Esophagus squamous epithelium (tissue), 5 donors: ENCODE data around the gene G0S2. TPM values are rescaled to one million over a fixed set of nuclear protein-coding genes. Genes with fewer than 3 reads are reported as not detected.

Experiments used
- DNase-seq: peaks from one replicate; lab custom pipeline; 2025; lab: John Stamatoyannopoulos, UW
- H3K27ac ChIP-seq, 4 donors: fragments of 200-600 bp; sonication (generic); one replicate each; pipeline ENCODE4 v1.5.1; 2016 to 2019; ENCODE audit warnings: mild to moderate bottlenecking in 1 of 4
- H3K27me3 ChIP-seq, 4 donors: fragments of 200-600 bp; sonication (generic); 1 replicate in 3 of 4; 2 replicates in 1 of 4; pipeline versions ENCODE4 v1.5.1 to v1.6.0; 2017 to 2021; ENCODE audit warnings: antibody characterized with exemption in 1 of 4
- H3K36me3 ChIP-seq, 3 donors: fragments of 200-600 bp; sonication (generic); one replicate each; pipeline ENCODE4 v1.5.1; 2016 to 2019
- H3K4me1 ChIP-seq, 3 donors: fragments of 200-600 bp; sonication (generic); one replicate each; pipeline ENCODE4 v1.5.1; 2017 to 2019
- H3K4me3 ChIP-seq, 4 donors: fragments of 200-600 bp; sonication (generic); 1 replicate in 3 of 4; 2 replicates in 1 of 4; pipeline ENCODE4 v1.5.1; 2016 to 2019; ENCODE audit warnings: mild to moderate bottlenecking in 2 of 4, moderate library complexity in 1 of 4
- H3K9me3 ChIP-seq, 3 donors: fragments of 200-600 bp; sonication (generic); one replicate each; pipeline ENCODE4 v1.5.1; 2016 to 2019
- POLR2A ChIP-seq, 4 donors: fragments of 450-650 bp; IDR thresholded peaks; one replicate each; pipeline ENCODE4 v1.6.1; 2017; ENCODE audit warnings: antibody characterized with exemption in 4 of 4, mild to moderate bottlenecking in 4 of 4, moderate library complexity in 3 of 4
- WGBS, 2 donors: methylation state at CpG; one replicate each; pipeline ENCODE4 v1.1.5; 2018; 5-methylcytosine and 5-hydroxymethylcytosine counted together
- intact Hi-C: fragments of 100-400 bp; cut with DNase I; formaldehyde crosslinking; loops from one replicate; pipeline ENCODE4 v1.15.0; 2022
- total RNA-seq, 4 donors: library from RNA; depleted of rRNA; stranded (reverse); fragments of >200 nt; gene quantifications; one replicate each; pipeline ENCODE4 v1.1.0, GENCODE V29; 2016
- TF ChIP-seq, protein P1 (sequence below), 6 experiments: fragments of 450-650 bp in 4 of 6; fragments of 200-600 bp in 2 of 6; sonication (generic) in 2 of 6; IDR thresholded peaks; one replicate each; pipeline ENCODE4 v1.5.1; 2016 to 2019; ENCODE audit warnings: antibody characterized with exemption in 6 of 6, mild to moderate bottlenecking in 4 of 6, moderate library complexity in 4 of 6
- donor health status: DM: yes; HTN: yes; CAD: no.

G0S2 gene
- total RNA-seq, 4 donors from 2014 or later, result 6.7 to 25.2 (median 7.1) TPM

DNA sequence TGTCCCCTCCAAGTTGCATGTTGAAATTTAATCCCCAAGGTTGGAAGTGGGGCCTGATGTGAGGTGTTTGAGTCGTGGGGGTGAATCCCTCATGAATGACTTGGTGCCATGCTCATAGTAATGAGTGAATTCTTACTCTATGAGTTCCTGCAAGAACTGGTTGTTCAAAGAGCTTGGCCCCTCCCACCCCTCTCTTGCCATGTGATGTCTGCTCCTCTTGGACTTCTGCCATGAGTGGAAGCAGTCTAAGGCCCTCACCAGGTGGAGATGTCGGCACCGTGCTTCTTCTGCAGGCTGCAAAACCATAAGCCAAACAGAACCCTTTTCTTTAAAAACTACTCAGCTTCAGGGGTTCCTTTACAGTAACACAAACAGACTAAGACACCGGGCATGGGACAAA is 14.3 kb downstream of the G0S2 start:
- no peak overlapping the region for H3K4me3 ChIP-seq
- WGBS, 2 donors, result 46 to 70% methylated on average over 3 to 4 of the region's 4 CpGs
- H3K9me3 ChIP-seq, result no peaks in the 10 kb centered on the region
- intact Hi-C loops, result loop anchor here (5.0 kb wide), 1 partner anchor 107 kb away; the partner anchor contains the start of gene CAMK1G
- H3K4me1 ChIP-seq, result peaks cover 0 to 39% (median 7%) of the 10 kb centered on the region in 3 donors
- H3K36me3 ChIP-seq, result no peaks in the 10 kb centered on the region
- no peak for DNase-seq
- no peak overlapping the region for H3K27ac ChIP-seq
- no peaks in the 10 kb centered on the region for H3K27me3 ChIP-seq
- TF ChIP-seq POLR2A (IDR thresholded peaks at IDR 0.05), result no peak
- TF ChIP-seq, protein P1, sequence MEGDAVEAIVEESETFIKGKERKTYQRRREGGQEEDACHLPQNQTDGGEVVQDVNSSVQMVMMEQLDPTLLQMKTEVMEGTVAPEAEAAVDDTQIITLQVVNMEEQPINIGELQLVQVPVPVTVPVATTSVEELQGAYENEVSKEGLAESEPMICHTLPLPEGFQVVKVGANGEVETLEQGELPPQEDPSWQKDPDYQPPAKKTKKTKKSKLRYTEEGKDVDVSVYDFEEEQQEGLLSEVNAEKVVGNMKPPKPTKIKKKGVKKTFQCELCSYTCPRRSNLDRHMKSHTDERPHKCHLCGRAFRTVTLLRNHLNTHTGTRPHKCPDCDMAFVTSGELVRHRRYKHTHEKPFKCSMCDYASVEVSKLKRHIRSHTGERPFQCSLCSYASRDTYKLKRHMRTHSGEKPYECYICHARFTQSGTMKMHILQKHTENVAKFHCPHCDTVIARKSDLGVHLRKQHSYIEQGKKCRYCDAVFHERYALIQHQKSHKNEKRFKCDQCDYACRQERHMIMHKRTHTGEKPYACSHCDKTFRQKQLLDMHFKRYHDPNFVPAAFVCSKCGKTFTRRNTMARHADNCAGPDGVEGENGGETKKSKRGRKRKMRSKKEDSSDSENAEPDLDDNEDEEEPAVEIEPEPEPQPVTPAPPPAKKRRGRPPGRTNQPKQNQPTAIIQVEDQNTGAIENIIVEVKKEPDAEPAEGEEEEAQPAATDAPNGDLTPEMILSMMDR (IDR thresholded peaks at IDR 0.05), result no peak

DNA sequence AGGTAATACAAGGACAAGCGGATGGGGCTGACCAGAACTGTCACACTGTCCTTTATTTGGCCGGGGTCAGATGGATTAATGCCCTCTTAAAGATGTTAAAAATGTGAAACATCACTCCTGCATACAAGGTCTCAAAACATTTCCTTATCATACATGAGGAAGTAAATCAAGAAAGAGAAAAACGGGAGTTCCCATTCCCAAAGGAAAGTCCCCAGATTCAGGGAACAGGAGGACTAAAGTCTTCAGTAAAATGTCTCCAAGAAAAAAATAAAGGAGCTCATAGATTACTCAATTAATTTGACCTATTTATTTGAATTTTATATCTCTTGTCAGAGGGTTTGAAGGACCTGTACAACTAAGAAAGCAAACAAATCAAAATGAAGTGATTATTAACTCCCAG is 16.0 kb downstream of the G0S2 start:
- intact Hi-C loops, result no loop called here
- H3K27ac ChIP-seq, result no peak overlapping the region
- no peaks in the 10 kb centered on the region for H3K27me3 ChIP-seq
- no peak for DNase-seq
- peaks cover 0 to 30% (median 7%) of the 10 kb centered on the region in 3 donors for H3K4me1 ChIP-seq
- 58 to 60% methylated on average over 3 of the region's 3 CpGs for WGBS, 2 donors
- H3K36me3 ChIP-seq, result no peaks in the 10 kb centered on the region
- H3K9me3 ChIP-seq, result no peaks in the 10 kb centered on the region
- no peak overlapping the region for H3K4me3 ChIP-seq
- TF ChIP-seq, protein P1 (IDR thresholded peaks at IDR 0.05), result no peak
- TF ChIP-seq POLR2A (IDR thresholded peaks at IDR 0.05), result no peak

DNA sequence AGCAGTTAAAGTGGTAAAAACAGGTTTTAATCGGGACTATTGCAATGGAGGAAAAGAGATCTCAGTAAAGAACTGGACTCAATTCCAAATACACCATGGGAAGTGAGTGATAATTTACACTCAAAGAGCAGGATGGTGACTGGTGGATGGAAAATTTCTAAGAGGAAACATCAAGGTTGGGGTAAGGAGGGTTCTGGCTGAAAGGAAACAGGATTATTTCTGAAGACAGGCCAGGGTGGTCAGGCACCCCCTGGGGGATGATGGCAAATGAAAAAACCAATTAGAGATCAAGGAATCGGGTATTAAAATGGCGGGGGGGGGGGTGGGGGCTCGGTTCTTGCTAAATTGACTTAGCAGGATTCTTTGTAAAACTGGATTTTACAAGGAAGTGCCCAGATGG is 17.1 kb downstream of the G0S2 start:
- Histone ChIP-seq H3K9me3 (no peaks in the 10 kb centered on the region), H3K36me3 (no peaks in the 10 kb centered on the region), H3K4me3 (no peak overlapping the region), H3K27ac (peak overlapping the region in 1 of 4 donors; percentile 19), H3K27me3 (no peaks in the 10 kb centered on the region), H3K4me1 (peaks cover 0 to 30% (median 7%) of the 10 kb centered on the region in 3 donors)
- intact Hi-C loops, result no loop called here
- DNase-seq, result no peak
- WGBS, 2 donors, result 37 to 38% methylated on average over 4 of the region's 4 CpGs
- no peak for TF ChIP-seq POLR2A (IDR thresholded peaks at IDR 0.05)
- TF ChIP-seq, protein P1 (IDR thresholded peaks at IDR 0.05), result no peak

DNA sequence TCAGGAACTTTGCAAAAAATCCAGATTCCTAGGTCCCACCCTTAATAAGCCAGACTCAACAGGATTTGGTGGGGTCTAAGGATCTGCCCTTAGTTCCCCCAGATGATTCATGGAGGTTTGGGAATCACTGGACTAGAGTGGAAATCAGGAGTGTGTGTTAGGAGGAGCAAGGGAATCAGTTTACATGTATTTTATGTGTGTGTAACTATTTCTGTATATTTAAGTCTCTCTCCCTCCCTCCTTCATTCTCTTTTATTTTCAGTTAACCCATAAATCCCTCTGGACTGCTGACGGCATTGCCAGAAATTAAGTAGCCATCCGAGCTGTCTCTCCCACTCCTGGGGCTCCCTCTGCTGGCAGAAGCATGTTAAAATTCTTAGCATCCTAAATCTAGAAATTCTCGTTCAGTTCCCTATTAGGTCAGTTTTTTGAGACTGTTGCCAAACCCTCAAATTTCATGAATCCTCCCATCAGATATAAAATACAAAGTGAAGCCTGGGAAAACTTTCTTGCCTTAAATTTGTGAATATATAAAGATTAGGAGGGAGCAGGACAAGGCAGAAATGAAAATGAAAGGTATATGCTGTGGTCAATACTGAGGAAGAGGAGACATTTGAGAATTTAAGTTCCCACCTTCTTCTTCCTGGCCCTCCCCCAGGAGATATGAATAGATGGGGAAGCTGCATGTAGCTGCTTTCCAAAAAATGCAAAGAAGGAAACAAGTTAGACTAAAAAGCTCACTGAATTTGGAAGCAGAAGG is 17.7 kb downstream of the G0S2 start:
- DNase-seq, result peak; percentile 4
- Histone ChIP-seq H3K9me3 (no peaks in the 10 kb centered on the region), H3K27me3 (no peaks in the 10 kb centered on the region), H3K36me3 (no peaks in the 10 kb centered on the region), H3K4me3 (no peak overlapping the region), H3K4me1 (peaks cover 0 to 30% (median 7%) of the 10 kb centered on the region in 3 donors), H3K27ac (peak overlapping the region in 1 of 4 donors; percentile 19)
- WGBS, 2 donors, result 0% methylated on average over 3 of the region's 3 CpGs
- TF ChIP-seq, protein P1 (IDR thresholded peaks at IDR 0.05), result peak; percentile 53 to 92 (median 85)
- TF ChIP-seq POLR2A (IDR thresholded peaks at IDR 0.05), result no peak
- intact Hi-C loops, result no loop called here

DNA sequence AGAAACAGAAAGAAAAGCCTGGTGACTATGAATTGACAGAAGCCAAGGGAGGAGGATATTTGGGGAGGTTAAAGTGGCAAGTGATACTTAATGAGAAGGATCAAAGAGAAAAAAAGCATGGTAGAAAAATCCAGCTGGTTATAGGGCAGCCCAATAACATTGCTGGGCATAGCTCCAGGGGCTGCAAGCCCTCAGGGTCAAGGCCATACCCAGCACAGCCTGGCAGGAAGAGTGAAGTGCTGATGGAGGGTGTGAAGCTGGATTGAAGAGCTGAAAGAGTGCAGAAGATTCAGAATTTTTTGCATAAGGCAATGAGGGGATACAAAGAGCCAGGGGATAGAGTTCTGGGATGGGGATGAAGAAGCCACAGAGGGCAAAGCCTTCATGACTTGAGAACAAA is 21.5 kb downstream of the G0S2 start:
- intact Hi-C loops, result loop anchor here (5.0 kb wide), 1 partner anchor 51 kb away; no protein-coding TSS in a partner anchor
- no peaks in the 10 kb centered on the region for H3K9me3 ChIP-seq
- no peaks in the 10 kb centered on the region for H3K36me3 ChIP-seq

More for the DNA sequence above, 21.5 kb downstream of the G0S2 start:
- H3K4me3 ChIP-seq, result no peak overlapping the region
- no peak overlapping the region for H3K27ac ChIP-seq
- TF ChIP-seq, protein P1 (IDR thresholded peaks at IDR 0.05), result no peak
- TF ChIP-seq POLR2A (IDR thresholded peaks at IDR 0.05), result no peak
- H3K4me1 ChIP-seq, result peaks cover 0 to 16% (median 7%) of the 10 kb centered on the region in 3 donors
- no peaks in the 10 kb centered on the region for H3K27me3 ChIP-seq
- no peak for DNase-seq
